ENCODE data around the gene PARPBP.

Gene PARPBP

GRCh38 chr12:102202556-102202955 lies 82.6 kb downstream of the PARPBP start:
- DNase-seq (ENCODE audit: extremely low spot score), result no peak
- ChIA-PET CTCF (no interaction called here), POLR2A (no interaction called here)
- no peak for TF ChIP-seq LEF1 (IDR thresholded peaks at IDR 0.05; ENCODE audit: borderline replicate concordance)
- no peak for TF ChIP-seq FOXK2 (IDR thresholded peaks at IDR 0.05)
- no peak for TF ChIP-seq HDGF (IDR thresholded peaks at IDR 0.05; ENCODE audit: borderline replicate concordance)
- no peak for TF ChIP-seq SUZ12 (IDR thresholded peaks at IDR 0.05)
- no peak for TF ChIP-seq CTBP1 (IDR thresholded peaks at IDR 0.05; ENCODE audit: borderline replicate concordance)
- TF ChIP-seq ZNF384 (IDR thresholded peaks at IDR 0.05), result no peak
- no peak for TF ChIP-seq TARDBP (IDR thresholded peaks at IDR 0.05)
- TF ChIP-seq BHLHE40 (IDR thresholded peaks at IDR 0.05; ENCODE audit: borderline replicate concordance), result no peak
- no peak for TF ChIP-seq ELF4 (IDR thresholded peaks at IDR 0.05)
- no peak for TF ChIP-seq FOXA1 (IDR thresholded peaks at IDR 0.05)
- TF ChIP-seq ARNT (IDR thresholded peaks at IDR 0.05), result no peak
- TF ChIP-seq, protein P1, sequence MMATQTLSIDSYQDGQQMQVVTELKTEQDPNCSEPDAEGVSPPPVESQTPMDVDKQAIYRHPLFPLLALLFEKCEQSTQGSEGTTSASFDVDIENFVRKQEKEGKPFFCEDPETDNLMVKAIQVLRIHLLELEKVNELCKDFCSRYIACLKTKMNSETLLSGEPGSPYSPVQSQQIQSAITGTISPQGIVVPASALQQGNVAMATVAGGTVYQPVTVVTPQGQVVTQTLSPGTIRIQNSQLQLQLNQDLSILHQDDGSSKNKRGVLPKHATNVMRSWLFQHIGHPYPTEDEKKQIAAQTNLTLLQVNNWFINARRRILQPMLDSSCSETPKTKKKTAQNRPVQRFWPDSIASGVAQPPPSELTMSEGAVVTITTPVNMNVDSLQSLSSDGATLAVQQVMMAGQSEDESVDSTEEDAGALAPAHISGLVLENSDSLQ (IDR thresholded peaks at IDR 0.05), result no peak
- no peak for TF ChIP-seq NFRKB (IDR thresholded peaks at IDR 0.05)
- TF ChIP-seq L3MBTL2 (conservative IDR thresholded peaks at IDR 0.05), result no peak
- no peak for TF ChIP-seq FOXM1 (IDR thresholded peaks at IDR 0.05; ENCODE audit: borderline replicate concordance)
- no peak for TF ChIP-seq SP1 (IDR thresholded peaks at IDR 0.05)

DNA sequence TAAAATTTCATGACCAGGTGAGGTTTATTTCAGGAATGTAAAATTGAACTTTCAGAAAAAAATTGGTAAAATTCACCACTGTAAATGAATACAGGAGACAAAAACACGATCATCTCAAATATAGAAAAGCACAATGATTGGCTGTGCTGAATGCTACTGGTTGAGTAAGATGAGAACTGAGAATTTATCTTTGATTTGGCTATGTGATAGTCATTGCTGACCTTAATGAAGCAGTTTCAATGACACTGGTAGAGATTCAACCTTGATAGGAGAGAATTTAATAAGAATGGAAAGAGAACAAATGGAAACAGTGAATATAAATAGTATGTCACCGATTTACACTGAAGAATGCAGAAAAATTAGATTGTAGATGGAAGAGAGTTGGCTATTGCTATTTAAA lies 84.0 kb downstream of the PARPBP start:
- CTCF ChIA-PET, result no interaction called here

DNA sequence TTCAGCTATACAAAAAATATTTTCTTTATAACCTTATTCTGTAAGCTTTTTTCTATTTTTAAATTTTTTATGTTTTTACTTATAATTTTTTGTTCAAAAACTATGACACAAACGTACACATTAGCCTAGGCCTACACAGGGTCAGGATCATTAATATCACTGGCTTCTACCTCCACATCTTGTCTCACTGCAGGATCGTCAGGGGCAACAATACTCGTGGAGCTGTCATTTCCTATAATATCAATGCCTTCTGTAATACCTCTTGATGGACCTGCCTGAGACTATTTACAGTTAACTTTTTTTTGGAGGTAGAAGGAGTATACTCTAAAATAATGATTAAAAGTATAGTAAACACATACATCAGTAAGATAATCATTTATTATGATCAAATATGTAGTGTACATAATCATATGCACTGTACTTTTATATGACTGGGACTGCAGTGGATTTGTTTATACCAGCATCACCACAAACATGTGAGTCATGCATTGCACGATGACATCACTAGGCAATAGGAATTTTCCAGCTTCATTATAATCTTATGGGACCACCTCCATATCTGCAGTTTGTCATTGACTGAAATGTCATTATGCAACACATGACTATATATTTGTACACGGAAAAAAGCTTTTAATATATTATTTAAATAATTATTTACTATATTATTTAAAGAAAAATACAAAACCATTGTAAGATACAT lies 96.2 kb downstream of the PARPBP start:
- ChIA-PET POLR2A (no interaction called here), CTCF (no interaction called here)
- no peak for TF ChIP-seq SP1 (IDR thresholded peaks at IDR 0.05)
- TF ChIP-seq, protein P1 (IDR thresholded peaks at IDR 0.05), result no peak
- TF ChIP-seq FOXK2 (IDR thresholded peaks at IDR 0.05), result no peak
- TF ChIP-seq FOXM1 (IDR thresholded peaks at IDR 0.05; ENCODE audit: borderline replicate concordance), result no peak
- TF ChIP-seq NFRKB (IDR thresholded peaks at IDR 0.05), result no peak
- no peak for TF ChIP-seq BHLHE40 (IDR thresholded peaks at IDR 0.05; ENCODE audit: borderline replicate concordance)
- no peak for TF ChIP-seq L3MBTL2 (conservative IDR thresholded peaks at IDR 0.05)
- TF ChIP-seq TARDBP (IDR thresholded peaks at IDR 0.05), result no peak
- no peak for TF ChIP-seq LEF1 (IDR thresholded peaks at IDR 0.05; ENCODE audit: borderline replicate concordance)
- no peak for TF ChIP-seq ZNF384 (IDR thresholded peaks at IDR 0.05)
- no peak for TF ChIP-seq SUZ12 (IDR thresholded peaks at IDR 0.05)
- TF ChIP-seq ELF4 (IDR thresholded peaks at IDR 0.05), result no peak
- no peak for DNase-seq (ENCODE audit: extremely low spot score)

More for the DNA sequence above, 84.0 kb downstream of the PARPBP start:
- no peak for TF ChIP-seq TARDBP (IDR thresholded peaks at IDR 0.05)
- no peak for TF ChIP-seq NFRKB (IDR thresholded peaks at IDR 0.05)
- no peak for TF ChIP-seq CTBP1 (IDR thresholded peaks at IDR 0.05; ENCODE audit: borderline replicate concordance)
- TF ChIP-seq FOXK2 (IDR thresholded peaks at IDR 0.05), result no peak
- TF ChIP-seq ELF4 (IDR thresholded peaks at IDR 0.05), result no peak
- no peak for TF ChIP-seq L3MBTL2 (conservative IDR thresholded peaks at IDR 0.05)
- no peak for TF ChIP-seq HDGF (IDR thresholded peaks at IDR 0.05; ENCODE audit: borderline replicate concordance)
- TF ChIP-seq SP1 (IDR thresholded peaks at IDR 0.05), result no peak
- TF ChIP-seq SUZ12 (IDR thresholded peaks at IDR 0.05), result no peak
- no peak for TF ChIP-seq FOXM1 (IDR thresholded peaks at IDR 0.05; ENCODE audit: borderline replicate concordance)
- TF ChIP-seq FOXA1 (IDR thresholded peaks at IDR 0.05), result no peak
- TF ChIP-seq, protein P1 (IDR thresholded peaks at IDR 0.05), result no peak
- TF ChIP-seq ZNF384 (IDR thresholded peaks at IDR 0.05), result no peak
- POLR2A ChIA-PET, result no interaction called here
- no peak for DNase-seq (ENCODE audit: extremely low spot score)

DNA sequence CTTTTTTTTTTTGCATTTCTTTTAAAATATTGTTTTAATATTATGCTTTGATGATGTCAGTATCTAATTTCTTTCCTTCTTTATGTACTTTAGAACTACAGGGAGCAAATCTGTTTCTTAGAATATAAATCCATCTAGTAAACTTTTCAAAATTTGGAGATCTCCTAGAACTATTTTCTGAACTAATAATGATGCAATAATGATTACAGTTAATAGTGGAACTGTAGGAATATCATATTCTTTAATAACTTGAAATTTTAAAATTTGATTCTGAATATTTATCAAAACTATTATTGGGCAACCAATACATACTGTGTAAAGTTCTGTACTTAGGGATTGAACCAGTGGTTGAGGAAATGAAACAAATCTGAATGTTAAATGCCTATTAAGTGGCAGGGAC lies 100.8 kb downstream of the PARPBP start:
- ChIA-PET CTCF (no interaction called here), POLR2A (no interaction called here)
- TF ChIP-seq SUZ12 (IDR thresholded peaks at IDR 0.05) (no peak), FOXA1 (IDR thresholded peaks at IDR 0.05) (no peak), LEF1 (IDR thresholded peaks at IDR 0.05; ENCODE audit: borderline replicate concordance) (no peak), HDGF (IDR thresholded peaks at IDR 0.05; ENCODE audit: borderline replicate concordance) (no peak), FOXK2 (IDR thresholded peaks at IDR 0.05) (no peak), FOXM1 (IDR thresholded peaks at IDR 0.05; ENCODE audit: borderline replicate concordance) (no peak), SP1 (IDR thresholded peaks at IDR 0.05) (no peak), ZNF384 (IDR thresholded peaks at IDR 0.05) (no peak), NFRKB (IDR thresholded peaks at IDR 0.05) (no peak), TARDBP (IDR thresholded peaks at IDR 0.05) (no peak), L3MBTL2 (conservative IDR thresholded peaks at IDR 0.05) (no peak), BHLHE40 (IDR thresholded peaks at IDR 0.05; ENCODE audit: borderline replicate concordance) (no peak), CTBP1 (IDR thresholded peaks at IDR 0.05; ENCODE audit: borderline replicate concordance) (no peak), ELF4 (IDR thresholded peaks at IDR 0.05) (no peak), ARNT (IDR thresholded peaks at IDR 0.05) (no peak)
- TF ChIP-seq, protein P1 (IDR thresholded peaks at IDR 0.05), result no peak
- DNase-seq (ENCODE audit: extremely low spot score), result no peak

- TF ChIP-seq SUZ12 (IDR thresholded peaks at IDR 0.05) (no peak), SP1 (IDR thresholded peaks at IDR 0.05) (no peak)
- ChIA-PET POLR2A (no interaction called here), CTCF (no interaction called here)
- no peak for DNase-seq (ENCODE audit: extremely low spot score)
Observed at GRCh38 chr12:102227954-102228353, 108.0 kb downstream of the PARPBP start.

Data from HEK293T (cell line).